HPDE6-E6E7 (cell line): ENCODE measurements around the gene OR52M1.

Source experiments
- DNase-seq: peaks from one replicate; pipeline ENCODE4 v3.0.0; 2011; ENCODE audit warnings: missing footprints; ENCODE audit errors: extremely low spot score

OR52M1 gene

DNA sequence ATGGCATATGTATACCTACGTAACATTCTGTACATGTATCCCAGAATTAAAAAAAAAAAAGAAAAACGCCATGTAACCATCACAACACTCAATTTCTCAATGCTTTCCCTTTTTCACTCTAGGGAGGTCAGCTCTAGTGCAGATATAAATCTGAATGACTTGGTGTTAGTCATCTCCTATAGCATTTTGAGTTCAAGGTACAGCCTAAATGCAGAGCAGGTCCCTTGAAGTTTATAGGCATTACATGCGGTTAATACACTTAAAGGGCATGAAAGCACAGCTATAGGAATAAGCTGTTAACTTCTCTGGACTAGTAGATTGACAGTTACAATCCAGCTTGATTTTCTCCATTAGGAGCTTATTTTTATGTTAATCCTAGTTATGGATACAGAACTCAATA lies 20.4 kb downstream of the OR52M1 start:
- DNase-seq: no peak

DNA sequence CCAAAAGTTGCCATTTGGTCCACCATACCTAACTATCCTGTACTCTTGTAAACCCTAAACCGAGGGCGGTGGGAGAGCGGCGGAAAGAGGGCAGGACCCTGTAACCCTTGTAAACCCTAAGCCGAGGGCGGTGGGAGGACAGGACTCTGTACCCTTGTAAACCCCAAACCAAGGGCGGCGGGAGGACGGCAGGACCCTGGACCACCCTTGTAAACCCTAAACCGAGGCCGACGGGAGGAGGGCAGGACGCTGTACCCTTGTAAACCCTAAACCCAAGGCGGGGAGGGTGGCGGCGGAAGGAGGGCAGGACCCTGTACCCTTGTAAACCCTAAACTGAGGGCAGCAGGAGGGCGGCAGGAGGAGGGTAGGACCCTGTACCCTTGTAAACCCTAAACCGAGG lies 24.1 kb downstream of the OR52M1 start:
- DNase-seq: no peak

DNA sequence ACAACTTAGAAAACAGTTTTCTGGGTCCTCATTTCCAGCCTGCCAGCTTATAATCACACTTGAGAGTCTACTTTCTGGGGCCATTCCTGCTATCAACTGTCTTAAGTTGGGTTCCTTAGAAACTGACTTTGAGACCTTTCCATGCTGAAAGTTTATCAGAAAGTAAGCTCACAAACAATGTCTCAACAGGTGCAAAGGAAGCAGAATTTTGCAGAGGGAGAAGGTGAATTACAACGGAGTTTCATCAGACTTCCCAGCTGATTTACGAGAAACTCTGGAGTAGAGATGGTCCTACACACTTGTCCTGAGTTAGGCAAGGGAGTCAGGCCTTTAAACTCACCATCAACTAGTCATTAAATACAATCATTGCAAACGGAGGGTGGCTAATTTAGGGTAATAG lies 31.9 kb downstream of the OR52M1 start:
- no peak for DNase-seq

DNA sequence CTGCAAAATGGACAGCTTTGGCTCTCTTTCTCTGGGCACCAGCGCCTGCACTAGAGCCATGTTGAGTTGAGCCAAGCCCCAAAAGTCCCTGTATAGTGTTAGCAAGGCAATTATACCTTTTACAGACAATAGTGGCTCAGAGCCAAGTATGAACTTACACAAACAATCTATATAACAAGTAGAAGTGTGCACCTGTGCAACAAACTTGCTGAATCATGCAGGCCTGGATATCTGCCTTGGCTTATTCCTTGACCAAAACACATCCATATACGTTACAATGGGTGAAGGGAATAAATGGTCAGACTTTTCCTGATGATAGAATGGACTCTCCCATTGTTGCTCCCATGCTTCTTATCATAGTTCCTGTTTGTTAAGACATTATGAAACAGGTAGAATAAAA lies 32.8 kb downstream of the OR52M1 start:
- DNase-seq: no peak

DNA sequence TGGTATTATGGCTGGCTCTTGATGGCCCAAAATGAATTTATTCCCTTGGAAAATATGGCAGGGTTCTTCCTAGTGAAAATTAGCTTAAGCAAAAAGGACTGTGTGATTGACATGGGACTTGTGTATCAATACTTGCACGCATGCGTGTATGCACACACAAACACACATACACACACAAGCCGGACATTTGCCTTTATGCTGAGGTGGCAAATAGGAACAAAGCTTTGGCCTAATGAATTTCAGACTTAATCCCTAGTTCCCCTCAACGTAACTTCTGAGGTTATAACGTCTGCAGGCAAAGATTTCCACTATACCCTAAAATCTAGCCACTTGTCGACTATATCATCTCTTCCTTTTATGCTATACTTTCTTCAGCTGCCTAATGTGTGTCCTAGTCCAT lies 33.6 kb downstream of the OR52M1 start:
- no peak for DNase-seq

DNA sequence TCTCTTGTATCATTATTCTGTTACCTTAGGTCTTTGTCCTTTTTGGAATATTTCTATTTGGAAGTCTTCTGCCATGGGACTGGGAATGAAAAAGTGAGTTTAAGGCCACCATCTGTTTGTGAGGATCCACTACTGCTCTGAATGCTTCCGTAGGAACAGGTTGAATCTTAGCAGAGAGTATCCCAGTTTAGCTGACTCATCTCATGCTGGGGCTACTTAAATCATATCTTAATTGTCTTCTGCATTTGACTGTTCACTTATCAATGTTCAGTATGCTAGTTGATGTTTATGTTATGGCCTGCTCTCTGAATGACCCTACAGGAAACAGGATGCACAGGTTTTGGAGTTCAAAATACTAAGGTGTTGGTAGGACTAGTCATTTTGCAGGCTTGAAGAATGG lies 35.1 kb downstream of the OR52M1 start:
- DNase-seq: no peak

DNA sequence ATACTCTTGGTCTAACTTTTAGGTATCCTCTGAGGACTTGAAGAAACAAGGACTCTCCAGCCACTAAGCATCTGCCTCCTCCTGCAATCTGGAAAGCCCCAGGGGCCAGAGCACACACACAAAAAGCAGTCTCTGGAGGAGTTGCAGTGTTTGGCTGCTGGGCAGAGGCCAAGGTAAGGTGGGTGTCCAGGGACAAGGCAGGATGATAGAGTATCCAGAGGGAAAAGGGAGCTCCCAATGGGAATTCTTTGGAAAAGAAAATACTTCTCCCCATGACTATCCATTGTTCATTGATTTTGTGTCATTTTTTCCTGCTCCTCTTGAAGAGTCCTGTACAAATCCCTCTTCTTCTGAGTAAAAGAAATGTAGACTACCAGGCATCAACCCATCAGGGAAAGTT lies 36.5 kb downstream of the OR52M1 start, which contains the start of gene OR52I2:
OR52I2 (plus strand) TSS at position 301 of the 400 bp plus-strand sequence.
- no peak for DNase-seq

DNA sequence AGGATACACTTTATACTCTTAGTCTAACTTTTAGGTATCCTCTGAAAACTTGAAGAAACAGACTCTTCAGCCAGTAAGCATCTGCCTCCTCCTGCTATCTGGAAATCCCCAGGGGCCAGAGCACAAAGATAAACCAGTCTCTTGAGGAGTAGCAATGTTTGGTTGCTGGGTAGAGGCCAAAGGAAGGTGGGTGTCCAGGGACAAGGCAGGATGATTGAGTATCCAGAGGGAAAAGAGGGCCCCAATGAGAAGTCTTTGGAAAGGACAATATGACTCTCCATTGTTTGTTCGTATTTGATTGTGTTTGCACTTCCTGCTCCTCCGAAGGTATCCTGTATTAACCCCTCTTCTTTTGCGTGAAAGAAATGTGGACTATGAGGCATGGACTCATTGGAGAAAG lies 44.0 kb downstream of the OR52M1 start:
- DNase-seq: no peak

DNA sequence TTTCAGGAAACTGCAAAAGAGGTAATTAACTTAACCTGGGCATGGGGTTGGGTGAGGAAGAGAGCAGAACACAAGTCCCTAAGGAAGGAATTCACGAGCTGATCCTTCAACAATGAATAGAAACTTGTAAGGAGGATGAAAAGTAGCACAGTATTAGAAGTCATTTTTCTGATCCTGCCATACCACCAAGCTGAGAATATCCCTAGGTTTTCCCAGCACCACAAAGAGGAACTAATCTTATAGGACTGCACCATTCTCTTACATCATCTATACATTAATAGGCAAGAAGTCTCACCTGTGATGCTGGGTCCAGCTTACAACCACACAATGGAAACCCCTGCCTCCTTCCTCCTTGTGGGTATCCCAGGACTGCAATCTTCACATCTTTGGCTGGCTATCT lies 48.7 kb downstream of the OR52M1 start, which contains the start of gene OR52I1:
OR52I1 (plus strand) TSS at position 301 of the 400 bp plus-strand sequence; CDS start at position 301, 0 bp downstream.
- no peak for DNase-seq
